GM18870 (cell line): Measurements from ENCODE around the gene KCNIP3.
"Not testable (repeated sequence)": the region's sequence is repeated elsewhere in the genome, so short reads cannot be mapped to it uniquely, and the experiment has no call there.

Source experiments
- ATAC-seq: cut with Tn5 transposase; IDR thresholded peaks from one replicate; pipeline ENCODE4 v1.9.1; 2021; ENCODE audit warnings: moderate library complexity; ENCODE audit not compliant: unreplicated experiment

KCNIP3 gene

DNA sequence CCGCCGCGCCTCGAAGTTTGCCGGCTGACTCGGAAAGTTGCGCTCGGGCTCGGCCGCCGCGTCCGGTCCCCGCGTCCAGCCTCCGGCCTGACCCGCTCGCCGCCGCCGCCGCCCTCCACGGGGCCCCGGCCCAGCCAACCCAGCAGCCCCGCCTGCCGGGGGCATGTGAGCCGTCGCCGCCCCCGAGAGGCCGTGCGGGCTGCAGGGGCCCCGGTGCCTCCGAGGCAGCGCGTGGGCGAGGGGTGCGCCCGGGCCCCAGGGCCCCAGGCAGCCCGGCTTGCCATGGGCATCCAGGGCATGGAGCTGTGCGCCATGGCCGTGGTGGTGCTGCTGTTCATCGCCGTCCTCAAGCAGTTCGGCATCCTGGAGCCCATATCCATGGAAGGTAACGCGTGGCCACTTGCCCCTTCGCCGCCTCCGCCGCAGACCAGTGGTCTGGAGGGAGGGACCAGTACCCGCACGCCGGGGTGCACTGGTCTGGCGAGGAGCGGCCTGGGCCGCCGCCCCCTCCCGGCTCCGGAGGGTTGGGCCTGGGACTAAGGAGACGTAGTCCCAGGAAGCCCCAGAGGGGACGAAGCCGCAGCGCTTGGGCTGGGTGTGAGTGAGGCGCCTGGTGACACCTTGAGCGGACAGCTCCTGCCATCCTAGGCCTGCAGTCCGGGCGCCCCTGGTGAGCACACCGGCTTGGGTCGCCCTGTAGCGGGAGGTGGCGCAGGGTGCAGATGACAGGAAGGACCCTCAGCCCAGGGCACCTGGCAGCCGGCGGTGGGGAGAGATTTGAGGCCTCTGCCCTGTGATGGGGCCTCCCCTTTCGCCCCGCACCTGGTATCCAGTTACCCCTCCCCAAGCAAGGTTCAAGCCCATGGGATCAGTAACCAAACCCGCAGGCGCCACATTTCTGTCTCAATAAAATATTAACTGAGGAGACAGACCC, 49.9 kb downstream of the KCNIP3 start:
- ATAC-seq, result no peak

- ATAC-seq, result no peak
Measured at GRCh38 chr2:95347681-95348608, 50.8 kb downstream of the KCNIP3 start.

GRCh38 chr2:95348609-95349567, 51.7 kb downstream of the KCNIP3 start:
- ATAC-seq, result no peak

DNA sequence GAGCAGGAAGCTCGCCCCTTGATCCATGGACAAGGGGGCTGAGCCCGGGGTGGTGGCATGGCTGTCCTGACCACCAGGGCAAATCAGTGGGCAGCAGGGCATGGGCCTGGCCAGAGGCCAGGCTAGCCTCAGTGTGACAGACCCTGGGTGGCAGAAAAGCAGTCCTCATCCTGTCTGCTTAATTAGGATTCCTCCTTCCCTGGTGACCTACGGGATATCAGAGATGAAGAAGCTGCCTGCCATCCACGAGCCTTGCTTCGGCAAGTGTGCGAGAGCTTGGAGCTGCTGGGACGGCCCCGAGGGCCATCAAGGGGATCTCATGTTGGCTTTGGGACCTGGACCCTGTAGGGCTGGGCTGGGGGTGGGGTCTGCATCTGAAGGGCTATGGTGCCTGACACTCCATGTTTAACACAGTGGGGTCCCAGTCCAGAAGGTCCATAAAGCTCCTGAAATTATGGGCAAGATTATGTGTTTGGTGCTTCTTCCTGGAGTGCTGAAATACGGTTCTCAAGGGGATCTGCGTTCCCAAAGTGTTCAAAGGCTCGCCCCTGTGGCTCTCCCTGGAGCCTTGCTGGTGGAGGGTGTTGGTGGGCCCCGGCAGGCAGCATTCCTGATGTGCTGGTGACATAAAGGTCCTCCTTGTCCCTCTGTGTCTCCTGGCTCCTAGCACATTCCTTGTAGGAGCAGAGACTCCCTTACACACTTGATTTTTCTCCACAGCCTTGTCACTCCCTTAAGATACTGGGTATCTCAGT, 52.6 kb downstream of the KCNIP3 start:
- no peak for ATAC-seq

DNA sequence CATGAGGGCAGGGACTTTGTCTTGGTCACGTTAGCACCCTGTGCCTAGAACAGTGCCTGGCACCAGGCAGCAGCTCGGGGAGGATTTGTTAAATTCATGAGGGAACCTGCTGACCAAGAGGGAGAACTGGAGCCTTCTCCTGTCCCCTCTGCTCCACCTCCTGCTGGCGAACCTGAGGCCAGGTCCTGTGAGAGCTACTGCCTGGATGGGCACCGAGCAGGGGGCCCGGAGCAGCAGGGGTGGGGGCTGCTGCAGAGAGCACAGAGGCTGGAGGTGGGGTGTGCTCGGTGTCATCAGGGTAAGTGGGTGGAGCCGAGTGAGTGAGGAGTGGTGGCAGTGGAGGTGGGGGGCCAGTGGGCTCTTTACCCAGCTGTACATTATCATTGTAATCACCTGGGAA, 53.2 kb downstream of the KCNIP3 start:
- no peak for ATAC-seq

DNA sequence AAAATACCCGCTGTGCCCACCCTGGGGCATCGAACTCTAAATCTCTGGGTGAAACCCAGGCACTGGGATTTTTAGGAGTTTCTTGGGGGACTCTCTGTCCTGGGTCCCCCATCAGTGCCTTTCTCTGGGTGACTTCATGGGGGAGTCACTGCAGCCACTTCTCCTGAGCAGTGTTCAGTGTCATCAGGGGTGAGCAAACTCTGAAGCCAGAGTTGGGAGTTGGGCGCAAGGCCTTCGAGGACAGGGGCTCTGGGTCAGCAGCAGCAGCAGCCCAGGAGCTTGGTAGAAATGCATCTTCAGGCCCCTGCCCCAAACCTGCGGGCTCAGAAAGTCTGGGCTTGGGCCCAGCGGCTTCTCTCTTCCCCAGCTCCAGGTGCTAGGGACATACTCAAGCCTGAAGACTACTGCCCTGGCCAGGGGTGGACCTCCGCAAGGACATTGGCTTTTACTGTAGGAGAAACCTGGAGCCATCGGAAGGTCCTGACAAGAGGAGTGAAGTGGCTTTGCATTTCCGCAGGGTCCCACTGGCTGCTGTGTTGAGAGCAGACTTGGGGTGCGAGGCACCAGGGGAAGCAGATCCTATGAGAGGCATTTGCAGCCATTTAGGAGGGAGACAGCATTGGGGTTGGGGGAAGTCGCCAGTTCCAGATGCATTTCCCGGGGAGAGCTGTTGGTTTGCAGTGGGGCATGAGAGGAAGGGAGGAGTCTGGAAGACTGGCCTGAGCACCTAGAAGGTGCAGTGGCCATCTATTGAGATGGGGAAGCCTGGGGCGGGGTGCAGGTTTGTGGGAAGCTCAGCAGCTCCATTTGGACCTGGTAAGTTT, 53.8 kb downstream of the KCNIP3 start:
- no peak for ATAC-seq

DNA sequence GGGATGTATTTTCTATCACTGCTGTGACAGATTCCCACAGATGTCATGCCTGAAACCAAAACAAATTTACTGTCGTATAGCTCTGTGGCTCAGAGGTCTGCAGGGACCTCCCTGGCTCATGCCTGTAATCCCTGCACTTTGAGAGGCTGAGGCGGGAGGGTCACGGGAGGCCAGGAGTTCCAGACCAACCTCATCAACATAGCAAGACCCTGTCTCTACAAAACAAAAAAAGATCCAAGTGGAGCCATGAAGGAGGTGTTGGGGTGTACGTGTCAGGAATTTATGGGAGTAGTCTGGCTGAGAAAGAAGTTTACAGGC, 54.4 kb downstream of the KCNIP3 start:
- ATAC-seq, result no peak

DNA sequence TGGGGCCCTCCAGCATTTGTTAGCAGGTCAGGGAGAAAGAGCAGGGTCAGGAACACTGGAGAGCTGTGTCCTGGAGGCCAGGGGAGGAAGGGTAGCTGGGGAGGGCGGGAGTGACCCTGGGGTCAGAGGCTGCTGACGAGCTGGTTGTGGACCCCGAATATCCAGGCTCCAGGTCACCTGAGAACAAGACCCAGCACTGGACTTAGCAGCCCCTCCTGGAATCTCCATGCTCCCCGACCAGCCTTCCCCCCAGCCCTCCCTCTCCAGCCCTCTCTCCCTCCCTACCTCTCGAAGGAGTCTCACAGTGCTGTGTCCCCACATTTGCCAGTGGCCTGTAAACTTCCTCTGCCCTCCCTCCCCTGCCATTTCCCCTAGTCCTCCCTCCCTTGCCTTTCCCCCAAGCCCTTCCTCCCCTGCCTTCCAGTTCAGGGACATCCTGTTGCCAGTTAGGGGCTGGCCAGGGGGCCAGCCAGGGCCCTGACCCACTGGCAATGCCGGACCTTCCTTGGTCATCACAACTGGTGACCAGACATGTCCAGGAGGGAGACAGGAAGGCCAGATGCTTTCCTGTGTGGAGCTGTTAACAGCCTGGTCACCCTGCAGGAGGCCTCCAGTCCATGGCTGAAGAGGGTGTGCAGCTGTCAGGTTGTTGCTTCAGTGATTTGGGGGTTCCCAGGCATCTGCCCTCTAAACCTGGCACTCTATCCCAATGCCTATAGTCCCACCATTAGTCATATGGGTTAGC, 55.3 kb downstream of the KCNIP3 start:
- ATAC-seq, result no peak

DNA sequence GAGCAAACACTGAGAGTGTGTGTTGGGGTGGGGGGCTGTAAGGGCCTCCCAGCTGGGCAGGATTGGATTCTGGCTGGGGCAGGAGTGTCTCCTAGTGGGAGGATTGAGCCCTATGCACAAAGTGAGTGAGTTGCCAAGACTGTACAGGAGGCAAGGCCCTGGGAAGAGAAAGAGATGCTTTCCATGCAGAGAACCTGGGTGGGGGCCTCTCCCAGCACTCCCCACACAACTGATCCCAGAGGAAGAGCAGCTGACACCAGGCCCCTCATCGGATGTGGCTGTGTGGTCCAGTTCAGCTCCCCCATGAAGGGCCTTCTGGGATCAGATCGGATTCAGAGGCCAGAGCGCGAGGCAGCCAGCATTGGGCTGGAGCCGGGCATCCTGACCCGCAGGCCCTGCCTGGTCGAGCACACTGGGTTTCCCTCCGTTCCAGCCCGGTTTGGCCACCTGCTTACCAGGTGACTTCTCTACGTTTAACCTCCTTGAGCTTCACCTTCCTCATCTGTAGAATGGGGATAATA, 56.0 kb downstream of the KCNIP3 start:
- no peak for ATAC-seq

DNA sequence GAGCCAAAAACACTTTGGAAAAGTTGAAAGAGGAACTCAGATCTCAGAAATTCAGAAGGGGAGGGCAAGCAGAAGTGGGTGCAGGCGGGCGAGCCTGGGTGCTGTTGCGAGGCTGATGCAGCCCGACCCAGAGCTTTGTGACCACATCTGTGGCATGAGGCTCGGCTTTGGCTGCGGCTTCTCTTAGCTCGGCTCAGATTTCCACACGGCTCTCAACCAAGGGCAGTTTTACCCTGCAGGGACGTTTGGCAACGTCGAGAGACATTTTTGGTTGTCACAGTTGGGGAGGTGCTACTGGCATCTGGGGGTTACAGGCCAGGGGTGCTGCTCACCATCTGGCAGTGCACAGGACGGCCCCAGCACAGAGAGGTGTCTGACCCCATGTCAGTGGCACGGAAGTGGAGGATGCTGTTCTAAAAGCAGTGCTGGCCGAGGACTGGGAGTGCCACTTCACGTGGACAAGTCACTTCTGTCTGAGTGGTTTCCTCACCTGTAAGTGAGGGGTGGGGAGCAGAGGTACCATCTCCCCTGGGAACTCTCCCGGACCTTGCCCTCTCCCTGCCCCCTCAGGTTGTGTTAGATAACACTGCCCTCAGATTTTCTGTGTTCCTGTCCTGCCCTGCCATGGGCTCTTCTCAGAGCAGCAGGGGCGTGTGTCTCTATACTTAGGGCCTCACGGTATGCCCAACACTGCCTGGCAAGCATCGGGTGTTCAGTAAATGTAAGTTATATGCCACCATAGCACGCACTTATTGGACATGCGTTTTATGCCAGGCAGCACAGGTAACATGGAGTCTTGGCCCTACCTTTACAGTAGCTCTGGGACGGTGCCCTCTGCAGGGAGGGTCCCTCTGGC, 56.7 kb downstream of the KCNIP3 start:
- no peak for ATAC-seq

GRCh38 chr2:95354469-95354901, 57.3 kb downstream of the KCNIP3 start:
- no peak for ATAC-seq

DNA sequence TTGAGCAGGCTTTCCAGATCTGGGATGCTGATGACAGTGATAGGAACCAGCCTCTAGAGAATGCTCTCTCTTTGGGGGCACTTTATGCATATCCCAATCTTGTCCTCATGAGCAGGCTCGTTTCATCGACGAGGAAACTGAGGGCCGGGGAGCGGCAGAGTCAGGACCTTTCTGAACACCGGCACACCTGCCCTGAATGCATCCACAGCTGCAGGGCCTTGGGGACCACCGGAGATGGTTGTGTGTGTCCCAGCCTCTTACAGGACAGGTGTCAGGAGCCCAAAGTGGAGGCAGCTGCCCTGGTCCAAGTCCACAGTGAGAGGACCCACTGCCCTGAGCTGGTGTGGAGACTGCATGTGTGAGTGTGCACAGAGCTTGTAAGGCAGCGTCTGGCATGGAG, 57.8 kb downstream of the KCNIP3 start:
- ATAC-seq, result no peak

GRCh38 chr2:95355486-95355885, 58.3 kb downstream of the KCNIP3 start:
- not testable (repeated sequence) for ATAC-seq

DNA sequence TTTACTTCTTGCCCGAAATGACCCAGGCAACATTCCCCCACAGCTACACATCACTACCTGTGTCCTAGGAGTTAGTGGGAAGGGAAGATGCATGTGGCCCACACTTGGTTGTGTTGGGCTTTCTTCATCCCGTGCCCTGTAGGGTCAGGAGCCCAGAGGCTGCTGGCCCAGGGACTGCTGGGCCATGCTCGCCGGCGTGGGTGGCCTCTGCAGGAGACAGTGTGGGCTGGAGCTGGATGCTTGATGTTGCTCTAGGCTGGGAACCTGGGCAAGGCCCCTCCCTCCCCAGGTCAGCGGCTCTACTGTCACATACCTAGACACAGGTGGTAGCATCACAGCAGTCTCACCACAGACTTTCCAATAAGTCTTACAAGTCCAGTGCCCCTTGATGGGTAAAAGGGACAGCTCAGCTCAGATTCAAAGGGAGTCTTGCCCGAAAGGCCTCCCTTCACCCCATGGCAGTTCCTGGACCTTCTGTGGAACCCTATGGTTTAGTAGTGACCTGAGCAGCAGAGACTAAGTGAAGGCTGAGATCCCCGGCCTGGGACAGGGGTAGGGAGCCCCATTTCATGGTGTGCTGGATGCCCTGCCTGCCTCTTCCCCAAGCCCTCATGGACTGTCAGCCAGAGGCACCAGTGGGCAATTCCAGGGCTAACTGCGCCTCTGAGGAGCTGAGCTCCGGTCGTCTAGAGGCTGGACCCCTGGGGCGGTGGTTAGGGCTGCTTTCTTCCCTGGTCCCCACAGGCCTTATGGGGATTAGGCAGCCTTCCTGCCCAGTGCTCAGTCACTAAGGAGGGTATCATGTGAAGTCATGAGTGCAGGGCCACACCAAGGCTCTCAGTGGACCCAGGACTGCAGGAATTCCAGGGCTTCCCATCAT, 59.9 kb downstream of the KCNIP3 start:
- no peak for ATAC-seq

GRCh38 chr2:95357717-95358280, 60.7 kb downstream of the KCNIP3 start:
- ATAC-seq, result no peak

GRCh38 chr2:95359031-95359430, 61.9 kb downstream of the KCNIP3 start:
- ATAC-seq, result no peak
